ENCODE measurements around the gene COQ4. TPM values are rescaled to one million over a fixed set of nuclear protein-coding genes. Genes with fewer than 3 reads are reported as not detected.

The COQ4 gene
- total RNA-seq = 18.7 and 26.0 TPM in 2 replicates

DNA sequence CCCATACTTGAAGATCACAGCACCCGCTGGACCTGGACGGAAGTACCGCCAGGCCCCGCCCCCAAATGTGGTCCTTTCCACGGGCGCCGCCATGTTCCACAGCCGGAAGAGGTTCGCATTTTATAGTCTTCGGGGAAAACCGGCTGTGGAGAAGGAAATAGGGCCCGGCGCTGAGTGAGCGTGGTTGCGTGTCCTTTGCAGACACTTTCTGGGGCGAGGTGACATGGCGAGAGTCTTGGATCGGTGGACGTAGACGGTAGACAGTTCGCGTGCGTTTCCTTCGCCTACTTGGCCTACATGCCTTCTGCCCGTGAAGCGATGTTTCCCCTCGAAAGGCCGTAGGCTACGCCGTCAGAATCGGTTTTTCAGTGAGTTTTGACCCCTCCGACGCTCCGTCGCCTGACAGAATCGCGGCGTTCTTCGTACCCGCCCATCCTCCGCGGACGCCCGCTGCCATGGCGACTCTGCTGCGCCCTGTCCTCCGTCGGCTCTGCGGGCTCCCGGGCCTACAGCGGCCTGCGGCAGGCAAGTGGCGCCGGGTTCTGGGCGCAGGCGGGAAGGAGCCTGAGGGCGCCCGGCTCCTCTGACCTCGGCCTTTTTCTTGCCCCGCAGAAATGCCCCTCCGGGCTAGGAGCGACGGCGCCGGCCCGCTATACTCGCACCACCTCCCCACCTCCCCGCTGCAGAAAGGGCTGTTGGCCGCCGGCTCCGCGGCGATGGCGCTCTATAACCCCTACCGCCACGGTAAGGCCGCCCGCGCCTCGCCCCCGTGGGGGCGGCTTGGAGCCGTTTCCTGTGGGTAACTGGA, at the start of gene COQ4, which contains the start of gene TRUB2:
Gene COQ4, plus strand, starts transcription at position 436 of the 808 bp plus-strand sequence. Its CDS starts 20 bp downstream, at position 456.
Gene TRUB2, minus strand, starts transcription at position 44 of the 808 bp plus-strand sequence. Its CDS starts 39 bp downstream, at position 5.
- peak; percentile 96 to 97 for DNase-seq (ENCODE audit: low read depth in 2 of 2)

DNA sequence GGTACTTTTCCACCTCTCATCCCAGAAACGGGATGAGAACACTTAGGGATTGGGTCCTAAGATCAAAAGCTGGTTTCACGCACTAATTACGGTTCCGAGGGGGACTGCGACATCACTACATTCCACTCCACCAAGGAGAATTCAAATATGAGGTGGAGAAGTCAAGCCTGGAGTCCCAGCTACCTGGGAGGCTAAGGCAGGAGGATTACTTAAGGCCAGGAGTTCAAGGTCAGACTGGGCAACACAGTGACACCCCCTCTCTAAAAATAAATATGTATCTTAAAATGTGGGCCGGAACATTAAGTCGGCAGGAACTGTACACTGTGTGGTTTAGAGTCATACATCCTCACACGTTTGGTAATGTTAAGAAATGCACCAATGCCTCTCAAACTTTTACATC, 48.4 kb upstream of the COQ4 start:
- no peak for DNase-seq (ENCODE audit: low read depth in 2 of 2)

DNA sequence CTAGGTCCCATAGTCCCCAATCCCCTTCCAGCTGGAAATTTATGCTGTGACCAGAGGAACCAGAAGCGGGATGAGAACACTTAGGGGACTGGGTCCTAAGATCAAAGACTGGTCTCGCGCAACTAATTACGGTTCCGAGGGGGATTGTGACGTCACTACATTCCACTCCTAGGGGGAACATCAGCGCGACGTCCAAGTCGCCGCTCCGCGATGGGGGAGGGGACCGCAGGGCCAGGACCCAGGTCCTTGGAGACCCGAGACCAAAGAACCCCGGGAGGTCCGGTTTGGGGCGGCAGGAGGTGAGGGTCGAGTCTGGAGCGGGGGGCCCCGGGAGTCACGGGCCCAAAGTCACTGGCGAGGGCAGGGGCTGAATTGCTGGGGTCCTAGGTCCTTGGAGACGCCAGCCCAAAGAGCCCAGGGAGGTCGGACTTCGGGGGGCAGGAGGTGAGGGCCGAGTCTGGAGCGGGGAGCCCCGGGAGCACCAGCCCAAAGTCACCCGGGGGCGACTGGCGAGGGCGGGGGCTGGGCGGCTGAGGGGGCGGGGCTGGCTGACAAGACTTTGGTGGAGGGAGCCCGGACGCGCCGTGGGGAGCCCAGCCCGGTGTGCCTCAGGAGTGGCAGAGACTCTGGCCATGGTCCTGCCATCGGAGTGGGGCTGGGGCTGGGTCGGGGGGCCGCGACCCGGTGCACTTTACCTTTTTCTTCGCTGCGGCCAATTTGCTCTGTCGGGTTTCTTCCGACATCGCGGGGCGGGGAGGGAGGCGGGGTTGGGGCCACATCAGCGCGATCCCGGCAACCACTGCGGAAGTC, 47.2 kb upstream of the COQ4 start, which contains the start of gene GOLGA2:
Gene GOLGA2, minus strand, starts transcription at position 810 of the 810 bp plus-strand sequence. Its CDS starts 31 bp downstream, at position 779.
- DNase-seq (ENCODE audit: low read depth in 2 of 2) = peak; percentile 65 to 68

GRCh38 chr9:128276008-128276573, 46.5 kb upstream of the COQ4 start, which contains the start of gene SWI5:
Gene SWI5, plus strand, starts transcription at chr9:128276276.
- peak; percentile 99 to 100 for DNase-seq (ENCODE audit: low read depth in 2 of 2)

GRCh38 chr9:128276574-128277270, 45.9 kb upstream of the COQ4 start:
- peak in 1 of 2 donors; percentile 44 for DNase-seq (ENCODE audit: low read depth in 2 of 2)

DNA sequence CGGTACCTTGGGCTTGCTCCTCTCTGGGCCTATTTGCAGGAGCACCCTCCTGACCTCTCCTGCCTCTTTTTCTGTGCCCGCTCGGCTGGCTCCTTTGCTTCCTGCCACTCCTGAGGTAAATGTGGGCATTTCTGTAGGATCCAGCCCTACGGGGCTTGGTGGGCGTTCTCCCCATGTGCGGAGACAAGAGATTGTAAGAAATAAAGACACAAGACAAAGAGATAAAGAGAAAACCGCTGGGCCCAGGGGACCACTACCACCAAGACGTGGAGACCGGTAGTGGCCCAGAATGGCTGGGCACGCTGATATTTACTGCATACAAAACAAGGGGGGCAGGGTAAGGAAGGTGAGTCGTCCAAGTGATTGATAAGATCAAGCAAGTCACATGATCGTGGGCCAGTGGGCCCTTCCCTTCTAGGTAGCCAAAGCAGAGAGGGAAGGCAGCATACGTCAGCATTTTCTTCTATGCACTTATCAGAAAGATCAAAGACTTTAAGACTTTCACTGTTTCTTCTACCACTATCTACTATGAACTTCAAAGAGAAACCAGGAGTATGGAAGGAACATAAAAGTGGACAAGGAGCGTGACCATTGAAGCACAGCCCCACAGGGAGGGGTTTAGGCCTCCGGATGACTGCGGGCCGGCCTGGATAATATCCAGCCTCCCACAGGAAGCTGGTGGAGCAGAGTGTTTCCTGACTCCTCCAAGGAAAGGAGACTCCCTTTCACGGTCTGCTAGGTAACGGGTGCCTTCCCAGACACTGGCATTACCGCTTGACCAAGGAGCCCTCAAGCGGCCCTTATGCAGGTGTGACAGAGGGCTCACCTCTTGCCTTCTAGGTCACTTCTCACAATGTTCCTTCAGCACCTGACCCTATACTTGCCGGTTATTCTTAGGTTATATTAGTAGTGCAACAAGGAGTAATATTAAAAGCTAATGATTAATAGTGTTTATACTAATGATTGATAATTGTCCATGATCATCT, 43.3 kb upstream of the COQ4 start:
- DNase-seq (ENCODE audit: low read depth in 2 of 2) = peak; percentile 43 to 81

- DNase-seq (ENCODE audit: low read depth in 2 of 2) = no peak
Observed at GRCh38 chr9:128280084-128280622, 42.5 kb upstream of the COQ4 start.

DNA sequence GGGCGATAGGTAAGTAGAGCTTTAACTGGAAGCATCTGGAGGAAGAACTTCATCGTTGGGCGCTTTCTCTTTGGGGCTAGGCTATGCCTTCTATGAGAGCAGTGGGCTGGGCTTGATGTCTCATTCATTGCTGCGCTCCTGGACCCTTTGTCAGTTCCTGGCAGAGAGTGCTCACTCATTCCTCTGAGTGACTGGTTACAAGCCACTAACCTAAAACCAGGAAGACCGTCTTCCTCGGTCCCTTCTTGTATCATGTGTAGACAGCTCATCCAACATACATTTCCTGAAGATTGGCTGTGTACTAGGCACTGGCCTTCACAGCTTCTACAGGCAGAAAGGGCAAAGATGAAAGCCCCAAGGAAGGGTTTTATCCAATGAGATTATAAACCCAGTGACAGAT, 40.1 kb upstream of the COQ4 start:
- peak in 1 of 2 donors; percentile 91 for DNase-seq (ENCODE audit: low read depth in 2 of 2)

DNA sequence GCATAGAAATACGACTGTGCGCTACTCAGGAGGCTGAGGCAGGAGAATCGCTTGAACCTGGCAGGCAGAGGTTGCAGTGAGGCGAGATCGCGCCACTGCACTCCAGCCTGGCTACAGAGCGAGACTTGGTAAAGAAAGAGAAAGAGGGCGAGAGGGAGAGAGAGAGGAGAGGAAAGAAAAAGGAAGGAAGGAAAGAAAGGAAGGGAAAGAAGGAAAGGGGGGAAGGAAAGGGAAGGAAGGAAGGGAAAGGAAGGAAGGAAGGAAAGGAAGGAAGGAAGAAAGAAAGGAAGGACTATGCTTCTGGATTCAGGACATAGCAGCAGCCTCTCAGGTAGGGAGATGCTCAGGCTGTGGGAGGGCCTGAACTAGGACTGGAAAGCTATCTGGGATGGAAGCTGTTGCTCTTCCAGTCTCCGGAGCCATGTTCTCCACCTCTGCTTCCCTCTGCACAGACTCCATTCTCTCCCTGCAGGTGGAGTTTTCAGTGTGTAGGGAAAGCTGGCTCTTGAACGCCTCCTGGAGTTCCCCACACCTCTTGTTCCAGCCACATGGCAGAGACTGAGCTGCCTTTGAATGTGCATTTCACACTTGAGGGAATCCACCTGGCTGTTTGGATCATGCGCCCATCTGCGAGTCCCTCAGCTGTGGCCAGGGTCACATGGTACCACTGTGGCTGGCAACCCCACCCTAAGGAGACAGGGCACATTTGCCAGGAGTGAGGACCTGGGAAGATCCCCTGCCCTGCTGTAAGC, 37.4 kb upstream of the COQ4 start:
- DNase-seq (ENCODE audit: low read depth in 2 of 2) = no peak

GRCh38 chr9:128286440-128286839, 36.2 kb upstream of the COQ4 start:
- DNase-seq (ENCODE audit: low read depth in 2 of 2) = peak in 1 of 2 donors; percentile 76

DNA sequence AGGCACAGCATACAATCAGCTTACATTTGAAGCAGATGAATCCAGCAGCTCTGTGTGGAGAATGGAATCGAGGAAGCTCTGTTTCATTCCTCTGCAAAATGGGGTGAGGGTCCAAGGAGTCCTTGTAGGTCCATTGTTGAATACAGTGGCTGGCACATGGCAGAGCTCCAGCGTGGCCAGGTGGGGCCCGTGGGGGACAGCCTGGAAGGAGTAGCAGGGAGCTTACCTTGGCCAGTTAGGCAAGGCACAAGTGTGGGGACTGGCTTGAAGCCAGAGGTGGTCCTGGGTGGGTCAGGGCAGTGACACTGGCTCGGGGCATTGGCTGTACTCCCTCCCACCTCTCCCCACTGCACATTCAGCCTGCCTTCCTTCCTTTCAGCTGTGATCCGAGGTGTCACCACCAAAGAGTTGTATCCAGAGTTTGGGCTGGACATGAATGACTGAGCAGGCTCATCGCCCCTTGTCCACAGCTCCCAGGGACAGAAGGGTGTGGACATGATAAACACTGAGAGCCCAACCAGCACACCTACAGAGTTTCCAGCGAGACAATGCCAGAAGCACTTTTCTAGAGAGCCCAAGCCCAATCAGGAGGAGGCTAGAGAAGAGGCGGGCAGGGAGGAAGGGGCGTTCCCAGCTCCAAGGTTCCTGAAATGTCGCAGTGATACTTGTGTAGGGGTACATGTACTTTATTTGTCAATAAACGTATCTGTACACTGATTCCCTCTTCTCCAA, 34.2 kb upstream of the COQ4 start:
- no peak for DNase-seq (ENCODE audit: low read depth in 2 of 2)

DNA sequence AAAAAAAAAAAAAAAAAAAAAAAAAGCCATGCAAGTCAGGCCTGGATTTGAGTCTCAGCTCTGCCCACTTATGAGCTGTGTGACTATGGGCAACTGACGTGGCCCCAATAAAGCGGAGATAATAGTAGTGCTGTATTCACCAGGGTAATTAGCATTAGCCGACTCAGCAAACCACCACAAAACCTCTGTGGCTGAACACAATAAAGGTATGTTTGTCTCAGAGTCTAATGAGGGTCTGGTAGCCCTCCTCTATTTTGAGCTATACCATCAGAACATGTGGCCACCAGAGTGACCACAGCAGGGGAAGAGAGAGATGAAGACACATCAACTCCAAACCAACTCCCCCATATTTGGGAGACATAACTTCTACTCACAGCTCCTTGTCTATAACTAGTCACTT, 30.6 kb upstream of the COQ4 start:
- DNase-seq (ENCODE audit: low read depth in 2 of 2) = no peak

DNA sequence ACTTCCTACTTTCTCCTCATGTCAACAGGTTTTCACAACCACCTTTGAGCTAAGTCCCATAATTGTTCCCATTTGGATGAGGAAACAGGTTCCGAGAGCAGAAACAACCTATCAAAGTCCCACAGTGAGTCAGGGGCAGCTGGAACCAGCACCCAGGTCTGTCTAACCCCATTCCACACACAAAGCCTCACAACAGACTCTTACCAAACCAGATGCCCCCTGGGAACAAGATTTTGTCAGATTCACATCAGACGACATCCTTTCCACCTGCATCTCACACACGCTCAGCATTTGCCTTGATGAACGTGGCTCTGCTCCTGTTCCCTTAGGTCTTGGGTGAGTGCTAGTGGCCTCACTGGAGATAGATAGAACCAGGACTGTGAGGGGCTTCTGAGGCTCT, 29.5 kb upstream of the COQ4 start:
- no peak for DNase-seq (ENCODE audit: low read depth in 2 of 2)

- DNase-seq (ENCODE audit: low read depth in 2 of 2) = no peak
Observed at GRCh38 chr9:128294142-128294541, 28.5 kb upstream of the COQ4 start.

DNA sequence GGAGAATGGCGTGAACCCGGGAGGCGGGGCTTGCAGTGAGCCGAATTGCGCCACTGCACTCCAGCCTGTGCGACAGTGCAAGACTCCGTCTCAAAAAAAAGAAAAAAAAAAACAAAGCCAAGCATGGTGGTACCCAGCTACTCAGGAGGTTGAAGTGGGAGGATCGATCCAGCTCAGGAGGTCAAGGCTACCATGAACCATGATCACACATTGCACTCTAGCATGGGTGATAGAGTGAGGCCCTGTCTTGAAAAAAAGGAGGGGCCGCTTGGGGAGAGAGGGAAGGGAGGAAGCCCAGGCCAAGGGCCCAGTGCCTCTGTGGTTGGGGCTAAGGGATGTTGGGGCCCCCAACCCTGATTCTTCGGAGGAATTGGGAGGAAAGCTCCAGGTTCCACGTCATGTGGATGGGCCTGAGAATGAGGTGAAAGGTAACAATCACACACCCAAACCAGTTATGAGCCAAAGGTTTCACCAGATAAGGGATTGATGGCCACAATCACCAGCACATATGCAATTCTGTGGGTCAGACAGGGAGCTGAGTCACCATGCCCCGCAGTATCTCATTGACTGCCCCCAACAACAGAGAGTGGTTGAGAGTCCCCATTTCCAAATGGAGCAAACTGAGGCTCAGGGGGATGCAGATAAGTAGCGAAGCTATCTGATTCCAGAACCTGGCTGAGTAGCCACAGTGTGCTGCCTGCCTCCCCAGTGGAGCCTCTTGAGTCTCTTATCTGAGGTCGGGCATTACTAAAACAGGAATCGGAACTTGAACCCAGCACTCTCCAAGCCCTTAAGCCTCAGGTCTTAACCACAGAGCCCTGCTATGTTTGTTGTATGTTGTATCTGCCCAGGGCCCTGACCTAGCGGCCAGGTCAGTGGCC, 26.1 kb upstream of the COQ4 start:
- no peak for DNase-seq (ENCODE audit: low read depth in 2 of 2)

DNA sequence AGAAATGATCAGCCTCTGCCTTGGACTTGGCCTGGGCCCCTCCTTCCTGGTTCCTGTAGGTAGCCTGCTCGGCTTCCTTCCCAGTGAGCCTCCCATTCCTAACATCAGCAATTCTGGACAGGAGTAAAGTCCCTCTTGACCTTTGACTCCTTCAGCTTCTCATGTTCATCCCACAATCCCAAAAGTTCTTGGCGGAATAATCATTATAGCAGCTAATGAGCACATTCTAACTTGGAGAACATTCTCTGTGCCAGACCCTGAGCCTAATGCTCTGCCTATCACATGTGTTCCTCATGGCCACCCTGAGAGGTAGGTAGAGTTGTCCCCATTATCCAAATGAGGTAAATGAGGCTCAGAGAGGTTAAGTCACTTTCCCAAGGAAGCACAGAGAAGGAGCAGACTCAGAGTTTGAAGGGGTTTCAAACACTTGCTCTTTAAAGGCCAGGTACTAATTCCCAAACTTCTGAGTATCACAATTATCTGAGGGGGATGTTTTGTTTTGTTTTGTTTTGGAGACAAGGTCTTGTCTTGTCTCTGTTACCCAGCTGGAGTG, 25.3 kb upstream of the COQ4 start:
- no peak for DNase-seq (ENCODE audit: low read depth in 2 of 2)

All from lung microvascular endothelial cell (primary cell).